SK-N-MC (cell line): ENCODE data around the gene HTR1E.
"Not testable (repeated sequence)": the region's sequence is repeated elsewhere in the genome, so short reads cannot be mapped to it uniquely, and the experiment has no call there.

ENCODE experiments used
- DNase-seq: peaks from one replicate; pipeline ENCODE4 v3.0.0-alpha.2; 2011; ENCODE audit warnings: low read depth, low spot score
- H3K27ac ChIP-seq: fragments of 200-600 bp; sonication (generic); 2 replicates; pipeline ENCODE4 v1.5.1; 2016; ENCODE audit warnings: mixed run types
- H3K36me3 ChIP-seq: fragments of 200-600 bp; sonication (generic); 2 replicates; pipeline ENCODE4 v1.6.1; 2017; ENCODE audit warnings: antibody characterized with exemption, low read length, mixed read lengths; ENCODE audit not compliant: insufficient read depth
- H3K4me3 ChIP-seq: fragments of 200-600 bp; sonication (generic); 2 replicates; pipeline ENCODE4 v1.5.1; 2016
- H3K9ac ChIP-seq: fragments of 200-600 bp; sonication (generic); 2 replicates; pipeline ENCODE4 v1.8.0; 2017; ENCODE audit warnings: mixed run types, mixed read lengths; ENCODE audit not compliant: insufficient read length
- H3K9me3 ChIP-seq: fragments of 200-600 bp; sonication (generic); 2 replicates; pipeline ENCODE4 v1.6.1; 2017; ENCODE audit warnings: low read depth, mild to moderate bottlenecking, antibody characterized with exemption, low read length, moderate library complexity, mixed read lengths
- EZH2 ChIP-seq: fragments of 200-600 bp; sonication (generic); IDR thresholded peaks from one replicate; pipeline ENCODE4 v1.6.1; 2017; ENCODE audit warnings: antibody characterized with exemption
- FOXP2 ChIP-seq: optimal IDR thresholded peaks from 2 replicates; pipeline ENCODE3; 2011; ENCODE audit warnings: mild to moderate bottlenecking, moderate library complexity; ENCODE audit not compliant: insufficient read depth; ENCODE audit errors: extremely low read length, control extremely low read depth
- POLR2AphosphoS5 ChIP-seq: IDR thresholded peaks from 2 replicates; pipeline ENCODE4 v1.6.1; 2012; ENCODE audit warnings: mild to moderate bottlenecking, low read depth, low read length, borderline replicate concordance

Gene HTR1E

DNA sequence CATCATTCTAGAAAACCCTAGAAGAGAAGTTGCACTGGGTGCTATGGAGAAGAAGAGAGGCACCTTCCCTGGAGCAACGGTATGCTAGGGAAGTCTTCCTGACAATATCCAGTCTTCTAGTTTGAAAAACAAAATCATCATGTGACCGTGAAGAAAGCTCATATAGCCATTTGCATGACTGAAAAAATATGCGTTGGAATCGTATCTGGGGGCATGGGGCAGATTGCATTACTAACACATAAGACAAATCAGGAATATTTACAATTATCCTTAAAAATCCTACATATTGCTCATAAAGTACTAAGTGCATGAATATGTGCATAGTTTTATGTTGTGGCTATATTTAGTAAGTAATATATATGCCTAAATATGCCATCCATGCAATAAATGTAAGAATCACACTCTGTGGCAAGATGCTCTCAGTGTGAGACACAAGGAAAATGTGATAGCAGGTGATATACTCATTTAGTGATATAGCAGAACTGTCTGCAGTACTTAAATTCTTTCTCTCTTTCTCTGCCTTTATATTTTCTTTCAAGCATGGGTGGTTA lies 26.8 kb downstream of the HTR1E start:
- Histone ChIP-seq H3K9ac (no peak overlapping the region), H3K4me3 (no peak overlapping the region), H3K27ac (no peak overlapping the region), H3K36me3 (no peaks in the 10 kb centered on the region), H3K9me3 (no peaks in the 10 kb centered on the region)
- TF ChIP-seq EZH2 (no peak), FOXP2 (no peak), POLR2AphosphoS5 (no peak)
- DNase-seq = no peak

DNA sequence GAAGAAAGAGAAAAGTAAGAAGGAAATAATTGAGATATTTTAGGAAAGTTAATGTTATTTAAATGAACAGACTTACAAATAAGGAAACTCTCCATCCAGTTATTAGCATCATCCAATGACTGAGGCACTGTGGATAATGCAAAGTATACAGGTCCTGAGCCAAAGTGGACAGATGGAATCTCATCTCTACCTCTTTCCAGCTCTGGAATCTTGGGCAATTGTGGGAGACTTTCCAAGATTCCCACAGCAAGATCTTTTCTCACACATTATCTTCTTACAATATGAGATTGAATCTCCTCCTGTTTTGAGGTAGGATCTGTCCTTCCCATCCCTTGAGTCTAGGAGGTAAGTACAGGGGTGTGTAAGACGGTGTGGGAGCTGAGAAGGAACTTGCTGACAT lies 28.9 kb downstream of the HTR1E start:
- Histone ChIP-seq H3K36me3 (no peaks in the 10 kb centered on the region), H3K4me3 (no peak overlapping the region), H3K27ac (no peak overlapping the region), H3K9me3 (no peaks in the 10 kb centered on the region), H3K9ac (no peak overlapping the region)
- no peak for TF ChIP-seq EZH2
- no peak for TF ChIP-seq POLR2AphosphoS5
- TF ChIP-seq FOXP2 = no peak
- no peak for DNase-seq

DNA sequence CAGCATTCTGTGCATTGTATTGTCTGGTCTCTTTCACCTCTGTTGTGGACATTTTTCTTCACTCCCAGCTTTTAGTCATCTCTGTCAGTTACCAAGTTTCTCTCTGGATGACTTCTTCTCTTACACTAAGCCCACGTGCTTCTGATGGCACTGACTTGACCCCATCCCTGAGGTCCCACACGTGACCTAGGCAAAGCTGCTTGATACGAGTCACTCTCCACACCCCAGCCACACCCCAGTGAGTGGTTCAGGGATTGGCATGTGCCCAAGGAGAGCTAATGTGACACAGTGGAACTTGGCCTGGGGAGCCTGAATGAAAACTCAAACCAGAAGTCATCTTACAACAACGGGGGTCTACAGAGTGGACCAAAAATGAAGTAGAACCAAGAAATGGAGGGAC lies 32.2 kb downstream of the HTR1E start:
- no peak overlapping the region for H3K9ac ChIP-seq
- no peak for DNase-seq
- H3K36me3 ChIP-seq = no peaks in the 10 kb centered on the region
- H3K4me3 ChIP-seq = no peak overlapping the region
- no peak overlapping the region for H3K27ac ChIP-seq
- no peaks in the 10 kb centered on the region for H3K9me3 ChIP-seq
- no peak for TF ChIP-seq FOXP2
- TF ChIP-seq EZH2 = no peak
- TF ChIP-seq POLR2AphosphoS5 = no peak

DNA sequence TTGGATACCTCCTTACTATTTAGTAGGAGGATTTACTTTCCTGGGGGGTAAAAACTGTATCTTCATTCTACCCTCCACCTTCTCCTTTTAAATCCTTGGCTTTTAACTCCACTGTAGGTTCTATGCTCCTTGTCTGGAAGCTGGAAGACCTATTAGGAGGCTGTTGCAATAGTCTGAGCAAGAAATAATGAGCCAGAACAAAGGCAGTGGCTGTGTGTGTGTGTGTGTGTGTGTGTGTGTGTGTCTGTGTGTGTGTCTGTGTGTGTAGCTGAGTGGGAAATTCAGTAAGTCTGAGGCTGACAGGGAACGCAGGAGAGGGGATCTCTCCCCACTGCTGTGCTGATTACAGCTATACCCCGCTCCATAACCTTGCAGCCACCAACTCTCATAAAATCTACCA lies 35.8 kb downstream of the HTR1E start:
- Histone ChIP-seq H3K9me3 (no peaks in the 10 kb centered on the region), H3K9ac (no peak overlapping the region), H3K27ac (no peak overlapping the region), H3K36me3 (no peaks in the 10 kb centered on the region), H3K4me3 (no peak overlapping the region)
- DNase-seq = no peak
- TF ChIP-seq EZH2 = no peak
- no peak for TF ChIP-seq POLR2AphosphoS5
- no peak for TF ChIP-seq FOXP2

DNA sequence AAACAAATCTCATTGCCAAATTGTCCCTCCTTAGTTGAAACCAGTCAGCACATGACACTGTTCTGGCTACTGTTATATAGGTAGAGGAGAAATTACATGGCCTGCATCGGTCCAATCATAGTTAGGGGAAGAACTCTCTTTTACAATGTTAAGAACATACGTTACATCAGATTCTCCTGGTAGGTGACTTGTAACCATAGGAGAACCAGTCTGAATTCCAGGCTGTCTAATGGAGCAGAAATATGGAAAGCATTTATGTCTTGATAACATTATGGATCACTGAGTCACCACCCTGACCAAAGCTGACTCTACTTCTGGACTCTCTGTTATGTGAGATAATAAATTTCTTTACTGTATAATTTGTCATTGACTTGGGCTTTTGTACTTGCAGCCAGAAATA lies 40.9 kb downstream of the HTR1E start:
- TF ChIP-seq EZH2 = no peak
- TF ChIP-seq FOXP2 = no peak
- TF ChIP-seq POLR2AphosphoS5 = no peak
- Histone ChIP-seq H3K27ac (no peak overlapping the region), H3K36me3 (no peaks in the 10 kb centered on the region), H3K9me3 (no peaks in the 10 kb centered on the region), H3K4me3 (no peak overlapping the region), H3K9ac (no peak overlapping the region)
- no peak for DNase-seq

DNA sequence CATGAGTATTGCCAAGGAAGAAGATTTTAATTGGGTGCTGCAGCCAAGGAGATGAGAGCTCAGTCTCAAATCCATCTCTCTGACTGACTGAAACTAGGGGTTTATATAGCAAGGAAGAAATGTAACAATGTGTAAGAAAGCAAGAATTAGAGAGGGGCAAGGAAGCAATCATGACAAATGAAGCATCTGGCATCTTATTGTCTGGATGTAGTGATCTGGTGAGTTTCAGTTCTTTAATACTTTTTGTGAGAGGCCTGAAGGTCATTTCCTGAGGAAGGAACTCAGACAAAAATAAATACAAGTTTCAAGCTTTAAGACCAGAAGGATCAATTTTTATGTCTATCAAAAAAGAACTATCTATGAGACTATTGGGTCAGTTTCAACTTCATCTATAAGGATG lies 64.2 kb downstream of the HTR1E start:
- Histone ChIP-seq H3K9me3 (no peaks in the 10 kb centered on the region), H3K4me3 (no peak overlapping the region), H3K27ac (no peak overlapping the region), H3K36me3 (no peaks in the 10 kb centered on the region), H3K9ac (no peak overlapping the region)
- no peak for DNase-seq
- no peak for TF ChIP-seq POLR2AphosphoS5
- no peak for TF ChIP-seq FOXP2
- no peak for TF ChIP-seq EZH2

DNA sequence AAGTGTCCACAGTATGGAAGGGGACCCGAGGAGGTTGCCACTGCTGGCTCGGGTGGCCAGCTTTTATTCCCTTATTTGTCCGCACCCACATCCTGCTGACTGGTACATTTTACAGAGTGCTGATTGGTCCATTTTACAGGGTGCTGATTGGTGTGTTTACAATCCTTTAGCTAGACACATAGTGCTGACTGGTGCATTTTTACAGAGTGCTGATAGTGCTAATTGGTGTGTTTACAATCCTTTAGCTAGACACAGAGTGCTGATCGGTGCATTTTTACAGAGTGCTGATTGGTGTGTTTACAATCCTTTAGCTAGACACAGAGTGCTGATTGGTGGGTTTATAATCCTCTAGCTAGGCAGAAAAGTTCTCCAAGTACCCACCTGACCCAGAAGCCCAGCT lies 65.1 kb downstream of the HTR1E start:
- not testable (repeated sequence) for H3K36me3 ChIP-seq, H3K9me3 ChIP-seq, DNase-seq, H3K9ac ChIP-seq, H3K4me3 ChIP-seq, H3K27ac ChIP-seq

DNA sequence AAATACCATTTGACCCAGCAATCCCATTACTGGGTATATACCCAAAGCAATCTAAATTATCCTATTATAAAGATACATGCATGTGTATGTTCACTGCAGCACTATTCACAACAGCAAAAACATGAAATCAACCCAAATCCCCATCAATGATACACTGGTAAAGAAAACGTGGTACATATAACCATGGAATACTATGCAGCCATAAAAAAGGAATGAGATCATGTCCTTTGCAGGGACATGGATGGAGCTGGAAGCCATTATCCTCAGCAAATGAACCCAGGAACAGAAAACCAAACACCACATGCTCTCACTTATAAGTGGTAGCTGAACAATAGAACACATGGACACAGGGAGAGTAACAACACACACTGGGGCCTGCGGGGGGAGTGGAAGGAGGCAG lies 69.2 kb downstream of the HTR1E start:
- H3K27ac ChIP-seq, H3K9me3 ChIP-seq, H3K9ac ChIP-seq, DNase-seq, H3K36me3 ChIP-seq, H3K4me3 ChIP-seq: not testable (repeated sequence)

DNA sequence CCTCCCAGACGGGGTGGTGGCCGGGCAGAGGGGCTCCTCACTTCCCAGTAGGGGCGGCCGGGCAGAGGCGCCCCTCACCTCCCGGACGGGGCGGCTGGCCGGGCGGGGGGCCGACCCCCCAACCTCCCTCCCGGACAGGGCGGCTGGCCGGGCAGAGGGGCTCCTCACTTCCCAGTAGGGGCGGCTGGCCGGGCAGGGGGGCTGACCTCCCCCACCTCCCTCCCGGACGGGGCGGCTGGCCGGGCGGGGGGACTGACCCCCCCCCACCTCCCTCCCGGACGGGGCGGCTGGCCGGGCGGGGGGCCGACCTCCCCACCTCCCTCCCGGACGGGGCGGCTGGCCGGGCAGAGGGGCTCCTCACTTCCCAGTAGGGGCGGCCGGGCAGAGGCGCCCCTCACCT lies 72.3 kb downstream of the HTR1E start:
- H3K9ac ChIP-seq, H3K36me3 ChIP-seq, DNase-seq: not testable (repeated sequence)

DNA sequence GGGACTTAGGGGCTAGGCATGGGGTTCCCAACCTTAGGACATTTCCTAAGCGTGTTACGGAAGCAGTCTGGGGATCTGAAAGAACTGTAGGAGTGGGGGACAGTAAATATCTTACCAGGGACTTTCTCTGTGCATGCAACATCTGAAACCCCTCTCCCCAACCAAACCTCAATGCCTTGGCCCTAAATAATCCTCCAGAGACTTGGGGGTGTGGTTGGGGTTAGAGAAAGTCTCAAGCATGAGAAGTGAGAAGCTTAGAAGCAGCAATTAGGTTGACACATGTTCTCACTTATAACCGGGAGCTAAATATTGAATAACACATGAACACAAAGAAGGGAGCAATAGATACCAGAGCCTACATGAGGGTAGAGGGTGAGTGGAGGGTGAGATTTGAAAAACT lies 74.7 kb downstream of the HTR1E start:
- Histone ChIP-seq H3K27ac (no peak overlapping the region), H3K9ac (no peak overlapping the region), H3K36me3 (no peaks in the 10 kb centered on the region), H3K9me3 (no peaks in the 10 kb centered on the region), H3K4me3 (no peak overlapping the region)
- no peak for DNase-seq
- TF ChIP-seq EZH2 (no peak), FOXP2 (no peak), POLR2AphosphoS5 (no peak)

More for the DNA sequence above, 72.3 kb downstream of the HTR1E start:
- not testable (repeated sequence) for H3K4me3 ChIP-seq, H3K9me3 ChIP-seq, H3K27ac ChIP-seq
